Transverse colon (tissue), 4 donors: ENCODE results near the gene NKX1-1.

Experiments
- EP300 ChIP-seq: sonication (generic); formaldehyde crosslinking; IDR thresholded peaks from one replicate; pipeline ENCODE4 v1.6.1; 2017; ENCODE audit warnings: antibody characterized with exemption, low read depth
- POLR2A ChIP-seq: fragments of 450-650 bp; IDR thresholded peaks from one replicate; pipeline ENCODE4 v1.6.1; 2016; ENCODE audit warnings: antibody characterized with exemption, mild to moderate bottlenecking, moderate library complexity
- POLR2AphosphoS5 ChIP-seq, 3 donors: sonication (generic); formaldehyde crosslinking; IDR thresholded peaks; one replicate each; pipeline ENCODE4 v1.6.1; 2016; ENCODE audit warnings: antibody characterized with exemption in 3 of 3
- TF ChIP-seq, protein P1 (sequence below), 5 experiments: fragments of 200-600 bp in 3 of 5; fragments of 450-650 bp in 2 of 5; sonication (generic) in 3 of 5; IDR thresholded peaks; 1 replicate in 2 of 5; 2 replicates in 3 of 5; pipeline ENCODE4 v1.5.1; 2016 to 2017; ENCODE audit warnings: antibody characterized with exemption in 5 of 5, inconsistent platforms in 3 of 5, mild to moderate bottlenecking in 2 of 5, moderate library complexity in 1 of 5

DNA sequence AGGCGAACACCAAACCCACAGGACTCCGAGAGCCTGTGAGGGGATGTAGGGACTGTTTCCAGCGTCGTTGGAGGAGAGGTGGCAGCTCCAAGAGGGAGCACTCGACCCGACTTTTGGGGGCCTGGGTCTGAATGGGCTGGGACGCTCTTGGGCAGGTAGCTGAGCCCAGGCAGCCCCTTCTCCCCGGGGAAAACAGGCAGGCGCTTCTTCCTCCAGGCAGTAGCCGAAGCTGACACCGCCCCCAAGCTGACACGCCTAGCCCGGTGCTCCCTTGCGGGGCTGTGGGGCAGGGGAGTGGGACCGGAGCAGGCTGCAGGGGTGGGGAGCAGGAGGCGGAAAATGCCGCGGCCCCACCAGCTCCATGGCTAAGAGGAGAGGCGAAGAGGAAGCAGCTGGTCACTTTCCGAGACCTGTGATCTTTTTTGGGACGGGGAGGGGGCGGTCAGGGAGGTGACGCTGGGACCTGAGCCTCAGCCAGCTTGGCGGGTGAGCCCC lies 4.2 kb downstream of the NKX1-1 start:
- TF ChIP-seq, protein P1, sequence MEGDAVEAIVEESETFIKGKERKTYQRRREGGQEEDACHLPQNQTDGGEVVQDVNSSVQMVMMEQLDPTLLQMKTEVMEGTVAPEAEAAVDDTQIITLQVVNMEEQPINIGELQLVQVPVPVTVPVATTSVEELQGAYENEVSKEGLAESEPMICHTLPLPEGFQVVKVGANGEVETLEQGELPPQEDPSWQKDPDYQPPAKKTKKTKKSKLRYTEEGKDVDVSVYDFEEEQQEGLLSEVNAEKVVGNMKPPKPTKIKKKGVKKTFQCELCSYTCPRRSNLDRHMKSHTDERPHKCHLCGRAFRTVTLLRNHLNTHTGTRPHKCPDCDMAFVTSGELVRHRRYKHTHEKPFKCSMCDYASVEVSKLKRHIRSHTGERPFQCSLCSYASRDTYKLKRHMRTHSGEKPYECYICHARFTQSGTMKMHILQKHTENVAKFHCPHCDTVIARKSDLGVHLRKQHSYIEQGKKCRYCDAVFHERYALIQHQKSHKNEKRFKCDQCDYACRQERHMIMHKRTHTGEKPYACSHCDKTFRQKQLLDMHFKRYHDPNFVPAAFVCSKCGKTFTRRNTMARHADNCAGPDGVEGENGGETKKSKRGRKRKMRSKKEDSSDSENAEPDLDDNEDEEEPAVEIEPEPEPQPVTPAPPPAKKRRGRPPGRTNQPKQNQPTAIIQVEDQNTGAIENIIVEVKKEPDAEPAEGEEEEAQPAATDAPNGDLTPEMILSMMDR (IDR thresholded peaks at IDR 0.05): no peak
- TF ChIP-seq POLR2AphosphoS5 (IDR thresholded peaks at IDR 0.05): no peak
- TF ChIP-seq POLR2A: no peak
- TF ChIP-seq EP300: no peak
